GM18858 (cell line): ENCODE data around the gene PCA3.
"Not testable (repeated sequence)": the region's sequence is repeated elsewhere in the genome, so short reads cannot be mapped to it uniquely, and the experiment has no call there.

ENCODE experiments used
- ATAC-seq: cut with Tn5 transposase; IDR thresholded peaks from one replicate; pipeline ENCODE4 v1.9.1; 2021; ENCODE audit not compliant: unreplicated experiment

PCA3 gene

DNA sequence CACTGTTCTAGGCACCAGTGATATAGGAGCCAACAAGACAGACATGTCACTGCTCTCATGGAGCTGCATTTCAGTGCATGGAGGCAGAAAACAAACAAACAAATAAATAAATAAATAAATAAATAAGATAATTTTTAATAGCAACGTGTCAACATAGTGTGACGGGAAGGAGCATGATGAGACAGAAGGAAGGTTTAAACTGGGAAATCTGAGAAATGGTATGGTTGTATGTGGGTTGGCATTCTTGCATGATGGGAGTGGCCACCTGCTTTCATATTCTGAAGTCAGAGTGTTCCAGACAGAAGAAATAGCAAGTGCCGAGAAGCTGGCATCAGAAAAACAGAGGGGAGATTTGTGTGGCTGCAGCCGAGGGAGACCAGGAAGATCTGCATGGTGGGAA, at the start of gene PCA3:
Gene PCA3 (plus strand): TSS at position 301 of the 400 bp plus-strand sequence.
- ATAC-seq, result no peak

DNA sequence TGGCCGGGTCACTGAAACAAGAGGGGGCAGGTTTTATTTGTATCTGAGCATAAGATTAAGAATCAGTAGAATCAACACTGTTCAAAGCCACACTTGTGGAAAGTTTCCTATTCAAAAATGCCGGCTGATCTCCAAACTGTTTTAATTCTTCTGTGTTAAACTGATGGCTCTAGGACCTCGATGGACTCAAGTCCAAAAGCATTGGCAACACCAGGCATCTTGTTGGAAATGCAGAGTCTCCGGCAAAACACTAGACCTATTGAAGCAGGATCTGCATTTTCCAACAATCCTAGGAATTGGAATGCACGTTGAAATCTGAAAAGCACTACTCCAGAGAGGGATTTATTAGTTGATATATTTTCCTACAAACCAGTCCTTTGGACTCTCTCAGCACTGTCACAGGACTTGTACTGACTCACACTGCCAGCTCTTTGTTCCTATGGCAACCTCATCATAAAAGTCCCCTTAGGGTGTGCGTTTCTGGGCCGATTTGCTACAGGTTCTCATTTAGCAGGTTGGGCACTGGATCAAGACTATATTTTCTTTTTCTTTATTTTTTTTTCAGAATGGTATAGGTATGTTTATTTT, 48.1 kb upstream of the PCA3 start:
- ATAC-seq, result no peak

DNA sequence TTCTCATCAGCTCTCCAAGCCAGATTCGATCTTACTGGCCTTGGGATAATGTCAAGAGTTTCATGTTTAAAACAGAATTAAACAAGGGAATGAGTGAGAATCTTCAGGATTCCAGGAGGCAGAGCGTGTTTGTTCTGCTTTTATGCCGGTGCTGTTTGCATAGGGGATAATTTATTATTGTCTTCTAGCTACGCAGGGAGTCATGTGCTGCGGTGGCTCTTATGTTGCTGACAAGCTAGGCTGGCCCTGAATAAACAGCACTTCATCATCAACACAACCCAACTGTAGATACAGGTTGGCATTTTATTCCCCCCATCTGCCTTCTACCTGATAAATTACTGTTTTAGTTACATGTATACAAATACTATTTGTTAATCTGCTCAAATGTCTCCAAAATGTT, 47.1 kb upstream of the PCA3 start:
- no peak for ATAC-seq

DNA sequence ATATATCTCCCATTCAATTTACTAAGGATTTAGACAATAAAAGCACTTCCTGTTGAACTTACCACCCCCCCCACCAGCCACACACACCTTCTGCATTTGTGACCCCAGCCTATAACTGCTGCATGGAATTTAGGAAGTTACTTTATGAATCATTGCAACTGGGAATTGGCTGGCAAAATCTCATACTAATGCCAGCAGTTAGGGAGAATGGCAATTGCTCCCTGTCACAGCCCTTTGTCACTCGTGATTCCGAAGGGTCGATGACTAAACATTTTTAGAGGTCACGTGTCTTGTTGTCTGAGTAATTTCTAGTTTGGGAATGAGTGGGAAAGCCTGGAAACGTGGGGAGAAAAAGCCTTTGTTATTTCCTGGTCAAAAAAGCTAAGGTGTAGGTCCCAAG, 46.6 kb upstream of the PCA3 start:
- no peak for ATAC-seq

DNA sequence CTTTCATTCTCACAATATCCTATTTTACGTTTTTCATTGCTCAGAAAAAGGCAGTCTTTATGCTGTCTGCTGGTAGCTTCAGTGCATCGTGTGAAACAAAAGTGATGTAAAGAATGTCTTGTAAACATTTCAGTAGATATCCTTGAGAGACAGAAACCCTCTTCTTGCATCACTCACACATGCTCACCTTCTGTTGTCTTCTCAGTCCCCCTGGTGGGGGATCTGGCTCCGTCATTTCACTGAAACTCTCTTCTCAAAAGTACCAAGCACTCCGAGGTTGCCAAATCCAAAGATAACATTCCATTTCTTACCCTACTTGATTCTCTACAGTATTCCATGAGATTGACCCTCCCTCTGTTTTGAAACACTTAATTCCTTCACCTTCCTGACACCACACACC, 46.1 kb upstream of the PCA3 start:
- no peak for ATAC-seq

DNA sequence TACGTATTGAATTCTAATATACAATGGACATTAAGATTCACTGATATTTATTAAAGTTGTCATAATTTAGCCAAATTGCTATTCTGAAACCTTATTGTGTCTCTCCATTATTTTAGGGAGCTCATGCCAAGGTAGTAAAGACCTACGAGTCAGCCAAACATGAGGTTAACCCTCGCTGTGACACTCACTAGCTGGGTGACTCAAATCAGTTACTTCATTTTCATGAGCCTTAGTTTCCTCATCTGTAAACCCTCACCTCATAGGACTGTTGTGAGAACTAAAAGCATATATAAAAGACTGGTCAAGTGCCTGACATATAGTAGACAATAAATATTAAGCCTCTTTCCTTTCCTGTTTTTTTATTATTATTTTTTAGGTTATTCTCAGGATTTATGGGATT, 44.0 kb upstream of the PCA3 start:
- ATAC-seq, result no peak

DNA sequence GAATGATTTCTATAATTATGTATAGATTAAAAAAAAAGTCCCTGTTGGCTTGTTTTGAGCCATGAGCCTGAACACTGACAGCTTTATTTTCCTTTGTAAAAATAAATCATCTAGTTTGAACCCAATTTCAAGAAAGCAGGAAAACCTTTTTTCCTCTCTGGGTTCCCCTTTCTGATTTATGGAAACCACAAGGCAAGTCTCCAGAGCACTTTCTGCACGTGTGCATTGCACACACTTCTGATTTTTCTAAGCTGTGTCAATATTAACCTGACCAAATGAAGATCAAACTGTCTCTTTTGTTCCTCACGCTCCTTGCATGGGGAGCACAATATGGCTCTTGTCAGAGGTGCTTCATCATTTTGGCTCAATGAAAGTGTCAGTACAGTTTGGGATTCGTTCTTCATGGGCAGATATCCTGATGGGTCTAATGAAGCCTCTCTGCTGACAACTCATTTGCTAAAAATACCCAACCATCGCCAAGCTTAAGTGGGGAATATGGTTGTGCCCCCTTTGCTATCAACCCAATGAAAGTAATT, 39.2 kb upstream of the PCA3 start:
- ATAC-seq, result no peak

DNA sequence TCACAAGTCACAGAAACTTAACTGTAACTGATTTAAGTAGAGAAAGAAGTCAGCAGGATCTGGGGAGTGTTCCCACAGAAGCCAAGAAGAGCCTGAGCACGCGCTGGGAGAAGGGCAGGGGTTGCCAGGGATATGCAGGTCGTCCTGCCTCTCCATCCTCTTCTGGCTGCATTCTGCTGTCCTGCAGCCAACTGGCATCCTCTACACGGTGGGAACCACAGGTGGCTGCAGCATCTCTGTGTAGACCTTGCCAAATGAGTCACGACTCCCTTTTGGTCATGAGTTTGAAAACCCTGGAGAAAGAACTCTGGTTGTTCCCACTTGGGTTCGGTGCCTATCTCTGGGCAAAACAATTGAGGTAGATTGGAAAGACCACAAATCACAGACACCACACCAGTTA, 38.4 kb upstream of the PCA3 start:
- ATAC-seq, result no peak

DNA sequence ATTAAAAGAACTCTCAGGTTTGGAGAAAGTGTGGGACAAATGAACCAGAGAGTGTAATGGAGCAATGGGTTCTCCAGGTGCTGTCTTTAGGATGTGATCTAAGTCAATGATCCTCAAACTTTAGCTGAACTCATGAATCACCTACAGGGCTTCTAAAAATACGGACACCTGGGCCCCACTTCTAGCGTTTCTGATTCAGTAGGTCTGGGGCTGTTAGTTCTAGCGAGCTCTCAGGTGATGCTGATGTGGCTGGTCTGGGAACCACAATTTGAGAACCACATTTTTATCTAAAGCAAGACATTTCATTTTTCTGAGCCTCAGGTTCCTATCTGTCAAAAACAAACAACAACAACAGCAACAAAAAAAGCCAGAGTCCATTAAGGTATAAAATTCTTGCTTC, 35.1 kb upstream of the PCA3 start:
- ATAC-seq, result no peak

DNA sequence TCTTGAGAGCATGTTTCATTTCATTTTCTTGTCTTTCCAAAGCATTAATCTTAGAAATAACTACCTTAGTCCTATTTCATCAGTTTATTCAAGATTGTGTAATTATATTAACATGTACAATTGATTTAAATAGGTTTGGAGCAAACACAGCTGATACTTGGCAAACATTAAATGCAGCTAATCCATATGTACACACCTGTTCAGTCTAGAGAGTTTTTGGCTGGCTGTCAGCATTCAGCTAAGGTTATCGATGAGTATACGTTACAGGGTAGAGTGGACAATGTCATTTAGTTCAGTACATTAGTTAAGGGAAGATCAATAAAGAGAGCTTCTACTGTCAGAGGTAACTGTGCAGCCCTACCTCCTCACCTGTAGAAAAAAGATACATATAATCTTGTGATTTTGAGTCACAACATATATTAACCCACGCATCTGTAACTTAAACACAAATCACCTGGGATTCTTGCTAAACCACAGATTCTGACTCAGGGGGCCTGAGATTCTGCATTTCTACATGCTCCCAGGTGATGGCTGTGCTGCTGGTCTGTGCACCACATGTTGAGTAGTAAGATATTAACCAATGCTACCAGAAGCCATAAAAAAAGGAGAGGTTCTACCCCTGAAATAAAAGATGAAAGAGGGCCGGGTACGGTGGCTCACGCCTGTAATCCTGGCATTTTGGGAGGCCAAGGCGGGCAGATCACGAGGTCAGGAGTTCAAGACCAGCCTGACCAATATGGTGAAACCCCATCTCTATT, 34.1 kb upstream of the PCA3 start:
- no peak for ATAC-seq

DNA sequence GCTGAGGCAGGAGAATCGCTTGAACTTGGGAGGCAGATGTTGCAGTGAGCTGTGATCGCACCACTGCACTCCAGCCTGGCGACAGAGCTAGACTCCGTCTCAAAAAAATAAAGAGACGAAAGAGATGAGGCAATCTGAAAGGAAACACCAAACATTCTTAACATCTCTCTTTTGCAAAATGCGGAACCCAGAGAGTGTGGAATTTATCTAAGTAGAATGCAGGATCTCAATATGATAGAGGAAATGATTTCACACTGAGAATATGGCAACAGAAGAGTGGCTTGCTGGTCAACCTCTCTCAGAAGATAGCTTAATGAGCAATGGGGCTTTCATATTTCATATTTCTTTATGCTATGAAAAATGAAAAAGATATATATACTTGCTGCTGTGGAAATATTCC, 33.4 kb upstream of the PCA3 start:
- ATAC-seq, result no peak

DNA sequence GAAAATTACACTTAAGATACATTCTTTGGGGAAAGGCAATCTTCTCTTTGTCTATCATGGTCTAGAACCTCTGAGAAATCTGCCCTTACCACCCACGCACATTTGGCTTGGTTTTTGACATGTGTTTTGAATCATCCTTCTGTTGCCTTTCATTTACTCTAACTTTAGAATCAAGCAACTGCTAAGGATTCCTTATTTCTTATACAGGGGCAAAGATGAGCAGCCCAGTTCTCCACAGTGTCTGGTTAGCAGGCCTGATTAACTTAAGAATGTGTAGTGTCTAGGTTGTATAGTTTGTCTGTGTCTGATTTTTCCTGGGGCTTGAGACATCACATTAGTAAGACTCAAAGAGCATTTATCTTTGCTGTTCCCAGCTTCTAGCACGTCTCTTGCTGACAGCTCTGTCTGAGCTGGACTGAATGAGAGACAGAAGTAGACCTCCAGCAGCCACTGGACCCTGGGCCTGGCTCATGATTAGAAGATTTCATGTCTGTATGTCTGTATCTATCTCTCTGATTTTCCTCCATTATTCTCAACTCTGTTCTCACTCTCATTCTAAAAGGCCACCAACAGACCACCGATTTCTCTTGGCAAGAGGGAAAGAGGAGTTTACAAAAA, 31.8 kb upstream of the PCA3 start:
- ATAC-seq, result no peak

DNA sequence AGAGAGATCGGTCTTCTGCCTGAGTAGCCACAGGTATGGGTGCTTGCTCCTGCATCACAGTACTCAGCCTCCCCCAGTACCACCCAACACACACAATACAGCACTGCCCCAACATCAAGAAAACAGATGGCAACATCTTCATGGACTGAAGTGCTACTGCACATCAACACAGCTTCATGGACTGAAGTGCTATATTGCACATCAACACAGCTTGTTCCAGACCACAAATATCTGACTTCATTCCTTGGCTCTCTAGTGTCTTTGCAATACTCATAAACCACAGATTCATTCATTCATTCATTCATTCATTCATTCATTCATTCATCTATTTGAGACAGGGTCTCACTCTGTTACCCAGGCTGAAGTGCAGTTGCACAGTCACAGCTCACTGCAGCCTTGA, 31.1 kb upstream of the PCA3 start:
- no peak for ATAC-seq

DNA sequence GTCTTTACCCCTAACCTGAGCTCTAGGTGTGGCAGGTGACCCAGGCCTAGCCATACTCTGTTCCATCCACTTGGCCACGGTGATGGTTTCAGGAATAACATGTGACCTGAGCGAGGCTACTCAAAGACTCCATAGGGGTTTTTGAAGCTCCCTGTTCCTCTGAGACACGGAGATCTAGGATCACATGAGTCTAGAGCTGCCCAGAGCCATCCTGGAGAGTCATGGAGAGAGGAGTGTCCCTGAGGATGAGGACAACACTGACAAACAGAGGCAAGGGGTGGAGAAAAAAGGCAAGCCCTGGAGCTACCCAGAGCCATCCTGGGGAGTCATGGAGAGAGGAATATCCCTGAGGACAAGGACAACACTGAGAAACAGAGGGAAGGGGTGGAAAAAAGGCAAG, 29.5 kb upstream of the PCA3 start:
- ATAC-seq, result no peak

DNA sequence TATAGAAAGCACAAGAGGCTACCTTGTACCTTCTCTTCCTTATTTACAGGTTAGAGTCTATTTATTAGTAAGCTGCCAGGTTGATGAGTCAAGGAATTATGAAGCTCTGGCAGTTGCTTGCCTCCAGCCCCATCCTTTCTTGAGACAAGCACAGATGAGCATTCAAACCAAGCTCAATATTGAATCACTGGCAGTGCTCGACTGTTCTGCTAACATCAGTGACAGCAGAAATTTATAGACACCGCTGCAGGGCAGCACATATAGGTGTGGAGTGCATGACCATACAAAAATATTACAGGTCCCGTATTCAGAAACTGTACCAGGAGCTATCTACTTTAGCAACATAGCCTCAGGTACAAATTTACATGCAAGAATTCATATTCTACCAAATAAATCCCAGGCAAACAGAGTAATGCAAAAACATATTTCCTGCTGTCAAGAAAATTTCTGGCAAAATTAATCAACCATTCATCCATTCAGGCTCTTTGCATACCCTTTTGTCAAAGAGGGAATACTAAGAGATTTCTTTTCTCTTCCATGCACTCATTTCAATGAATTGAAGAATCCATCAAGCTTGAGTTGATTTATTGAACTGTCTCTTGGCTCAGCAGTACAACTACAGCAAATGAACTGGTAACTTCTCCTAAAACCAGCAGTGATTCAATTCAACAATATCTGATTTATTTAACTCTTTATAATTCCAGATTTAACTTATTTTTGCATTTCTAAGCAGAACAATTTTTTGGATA, 26.9 kb upstream of the PCA3 start:
- no peak for ATAC-seq

DNA sequence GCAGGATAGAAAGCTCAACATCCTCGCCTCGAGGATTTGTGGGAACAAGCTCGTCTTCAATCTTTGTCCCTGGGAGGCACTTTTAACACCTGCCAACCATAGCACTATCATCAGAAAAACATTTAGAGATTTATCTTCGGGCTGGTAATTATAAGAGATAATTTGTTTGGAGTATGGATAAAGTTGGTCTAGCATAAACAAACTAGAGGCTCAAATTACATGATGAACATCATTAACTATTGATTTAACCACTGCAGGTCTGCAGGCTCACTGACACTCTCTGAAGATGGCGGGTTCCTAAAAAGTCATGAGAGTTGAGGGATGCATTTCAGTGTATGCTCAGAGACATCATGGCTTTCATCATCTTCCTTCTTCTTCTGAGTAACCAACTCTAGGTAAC, 25.8 kb upstream of the PCA3 start:
- ATAC-seq, result no peak

DNA sequence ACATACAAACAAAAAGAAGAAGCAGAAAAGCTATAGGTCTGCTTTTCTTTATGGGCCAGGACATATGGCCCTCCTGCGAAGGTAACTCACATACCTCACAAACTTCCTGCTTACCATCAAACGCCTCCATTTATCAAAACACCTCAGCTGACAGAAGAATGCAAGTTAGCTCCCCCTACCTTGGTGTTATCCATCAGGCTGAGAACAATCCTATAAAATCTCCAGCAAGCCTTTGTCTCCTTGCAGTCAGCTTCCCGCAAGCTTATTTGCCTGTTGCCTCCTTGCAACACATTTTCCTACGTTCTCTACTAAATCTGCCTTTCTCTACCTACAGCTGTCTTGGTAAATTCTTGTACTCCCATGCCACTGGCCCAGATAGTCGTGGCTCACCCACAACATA, 22.7 kb upstream of the PCA3 start:
- no peak for ATAC-seq

DNA sequence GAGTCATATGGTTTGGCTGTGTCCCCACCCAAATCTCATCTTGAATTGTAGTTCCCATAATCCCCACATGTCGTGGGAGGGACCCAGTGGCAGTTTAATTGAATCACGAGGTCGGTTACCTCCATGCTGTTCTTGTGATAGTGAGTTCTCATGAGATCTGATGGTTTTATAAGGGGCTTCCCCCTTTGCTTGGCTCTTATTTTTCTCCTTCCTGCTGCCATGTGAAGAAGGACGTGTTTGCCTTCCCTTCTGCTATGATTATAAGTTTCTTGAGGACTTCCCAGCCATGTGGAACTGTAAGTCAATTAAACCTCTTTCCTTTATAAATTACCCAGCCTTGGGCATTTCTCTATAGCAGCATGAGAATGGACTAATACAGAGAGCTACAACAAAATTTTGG, 21.3 kb upstream of the PCA3 start:
- ATAC-seq, result not testable (repeated sequence)

DNA sequence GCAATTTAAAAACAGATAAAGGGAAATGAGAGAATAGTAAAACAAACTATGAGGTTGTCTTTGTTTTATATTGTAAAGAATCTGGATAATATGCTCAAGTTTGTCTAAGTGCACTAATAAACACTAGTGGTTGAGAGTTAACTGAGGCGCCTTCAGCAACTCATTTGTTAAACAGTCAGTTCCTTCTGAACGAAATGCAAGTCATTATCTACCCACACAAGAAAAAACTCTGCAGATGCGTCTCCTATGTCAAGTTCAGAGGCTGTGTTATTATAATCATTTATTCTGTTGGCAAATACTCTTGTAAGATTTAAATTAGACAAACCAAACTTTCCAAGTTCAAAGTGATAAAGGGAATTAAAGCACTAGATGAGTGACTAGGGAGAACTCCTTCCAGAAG, 20.3 kb upstream of the PCA3 start:
- no peak for ATAC-seq

DNA sequence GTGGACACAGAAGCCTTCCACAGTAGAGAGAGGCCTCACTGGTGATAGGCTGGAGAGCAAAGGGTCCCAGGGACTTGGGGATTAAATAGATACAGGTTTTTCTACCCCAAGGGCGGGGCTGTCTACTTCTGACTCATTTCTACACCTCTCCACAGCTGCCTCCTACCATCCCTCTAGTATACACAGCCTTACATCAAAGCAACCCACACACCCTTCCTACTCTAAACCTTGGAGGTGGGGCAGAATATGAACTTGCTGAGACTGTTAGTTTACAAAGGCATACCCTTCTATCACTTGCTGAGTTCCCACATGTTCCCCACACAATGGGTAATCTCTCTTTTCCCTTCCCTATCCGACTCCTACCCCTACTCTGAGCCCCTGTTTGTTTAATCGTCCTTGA, 19.9 kb upstream of the PCA3 start:
- no peak for ATAC-seq

DNA sequence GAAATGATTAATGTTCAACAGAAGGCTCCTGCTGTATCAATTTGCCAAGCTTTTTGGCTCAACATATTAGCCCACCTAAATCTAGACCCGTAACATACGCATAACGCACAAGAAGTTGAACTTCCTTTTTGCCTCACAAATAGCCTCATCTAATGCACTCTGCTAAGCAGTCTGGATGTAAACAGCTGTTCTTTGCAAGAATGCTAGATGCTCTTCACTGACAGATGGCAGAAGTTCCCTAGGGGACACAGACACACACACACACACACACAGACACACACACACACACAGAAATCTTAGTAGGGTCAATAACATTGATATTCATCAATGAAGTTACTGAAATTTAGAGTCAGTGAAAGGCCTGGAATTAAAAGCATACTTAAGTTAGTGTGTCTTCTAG, 13.2 kb upstream of the PCA3 start:
- no peak for ATAC-seq

DNA sequence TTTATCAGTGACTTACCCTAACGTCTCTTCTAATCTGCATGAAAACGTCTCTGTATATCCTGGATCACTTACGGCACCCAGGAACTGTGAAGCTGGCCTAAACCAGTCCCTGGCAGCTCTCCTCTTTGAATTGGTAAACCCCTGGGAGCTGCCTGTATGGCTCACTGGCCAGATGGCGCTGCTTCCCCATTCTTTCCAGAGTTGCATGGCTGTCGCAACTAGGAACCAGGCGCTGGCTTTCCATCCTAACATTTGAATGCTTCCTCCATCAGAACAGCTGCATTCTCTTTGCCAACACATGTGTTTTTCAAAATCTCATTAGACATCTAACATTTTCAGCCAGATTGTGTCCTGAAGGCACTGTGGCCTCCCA, 8.0 kb upstream of the PCA3 start:
- ATAC-seq, result no peak
